Raji (cell line): ENCODE measurements around the gene ZNF84.

Experiments used
- POLR2A ChIP-seq: IDR thresholded peaks from 2 replicates; pipeline ENCODE4 v1.6.1; 2011; ENCODE audit warnings: low read depth, low read length, control low read depth; ENCODE audit not compliant: insufficient read depth

ZNF84 gene

GRCh38 chr12:133081159-133081780, 44.0 kb downstream of the ZNF84 start:
- TF ChIP-seq POLR2A = no peak

- no peak for TF ChIP-seq POLR2A
These were observed 46.0 kb downstream of the ZNF84 start for GRCh38 chr12:133083345-133083744.

GRCh38 chr12:133105620-133106019, 68.3 kb downstream of the ZNF84 start:
- TF ChIP-seq POLR2A = no peak

- no peak for TF ChIP-seq POLR2A
These were observed 68.9 kb downstream of the ZNF84 start for GRCh38 chr12:133106253-133106652.

- no peak for TF ChIP-seq POLR2A
These were observed 69.8 kb downstream of the ZNF84 start for GRCh38 chr12:133107121-133107520.

- TF ChIP-seq POLR2A = no peak
These were observed 70.8 kb downstream of the ZNF84 start for GRCh38 chr12:133108150-133108549.
